Duodenal mucosa (tissue), 2 donors: ENCODE measurements around the gene ZNF653.

Experiments used
- H3K27ac ChIP-seq: one replicate; pipeline ENCODE4 v1.7.0; 2013; ENCODE audit warnings: low read depth, low read length
- H3K27me3 ChIP-seq, 2 donors: one replicate each; pipeline ENCODE4 v1.7.0; 2013; ENCODE audit warnings: low read length in 2 of 2, control low read depth in 1 of 2; ENCODE audit not compliant: insufficient read depth in 2 of 2, control insufficient read depth in 1 of 2
- H3K36me3 ChIP-seq, 2 donors: one replicate each; pipeline ENCODE4 v1.7.0; 2013; ENCODE audit warnings: low read length in 2 of 2, control low read depth in 1 of 2; ENCODE audit not compliant: insufficient read depth in 2 of 2, control insufficient read depth in 1 of 2
- H3K4me1 ChIP-seq, 2 donors: one replicate each; pipeline ENCODE4 v1.7.0; 2013; ENCODE audit warnings: low read length in 2 of 2, control low read depth in 1 of 2; ENCODE audit not compliant: insufficient read depth in 2 of 2, control insufficient read depth in 1 of 2
- H3K4me3 ChIP-seq, 2 donors: one replicate each; pipeline ENCODE4 v1.7.0; 2013; ENCODE audit warnings: low read length in 2 of 2, low read depth in 1 of 2
- H3K9ac ChIP-seq, 2 donors: one replicate each; pipeline ENCODE4 v1.7.0; 2013; ENCODE audit warnings: low read length in 2 of 2, low read depth in 1 of 2
- H3K9me3 ChIP-seq, 2 donors: one replicate each; pipeline ENCODE4 v1.7.0; 2013; ENCODE audit warnings: low read length in 2 of 2, control low read depth in 1 of 2; ENCODE audit not compliant: control insufficient read depth in 1 of 2

The ZNF653 gene

GRCh38 chr19:11540645-11541044 is 35.0 kb upstream of the ZNF653 start:
- peaks cover 0 to 5% of the 10 kb centered on the region in 2 donors for H3K4me1 ChIP-seq
- no peak overlapping the region for H3K4me3 ChIP-seq
- H3K9me3 ChIP-seq, result no peaks in the 10 kb centered on the region
- no peak overlapping the region for H3K27ac ChIP-seq
- no peaks in the 10 kb centered on the region for H3K36me3 ChIP-seq
- H3K27me3 ChIP-seq, result peaks cover 5 to 21% of the 10 kb centered on the region in 2 donors
- peak overlapping the region in 1 of 2 donors; percentile 10 for H3K9ac ChIP-seq

- peak overlapping the region; percentile 38 to 68 for H3K9ac ChIP-seq
- peaks cover 5 to 21% of the 10 kb centered on the region in 2 donors for H3K27me3 ChIP-seq
- H3K27ac ChIP-seq, result peak overlapping the region; percentile 70
These were observed 34.1 kb upstream of the ZNF653 start for GRCh38 chr19:11539495-11540365.

GRCh38 chr19:11538232-11539036 is 32.8 kb upstream of the ZNF653 start, which contains the start of gene CNN1:
Gene CNN1 (plus strand): TSS chr19:11538851. CDS start chr19:11538928, 77 bp downstream.
- no peaks in the 10 kb centered on the region for H3K9me3 ChIP-seq
- peaks cover 0 to 9% of the 10 kb centered on the region in 2 donors for H3K4me1 ChIP-seq
- H3K27me3 ChIP-seq, result peaks cover 5 to 21% of the 10 kb centered on the region in 2 donors
- peak within 1 kb of the TSS; percentile 21 to 47 for H3K4me3 ChIP-seq
- peak within 1 kb of the TSS; percentile 38 to 68 for H3K9ac ChIP-seq
- H3K27ac ChIP-seq, result peak within 1 kb of the TSS; percentile 70
- H3K36me3 ChIP-seq, result no peaks in the 10 kb centered on the region

More at GRCh38 chr19:11539495-11540365, 34.1 kb upstream of the ZNF653 start:
- H3K4me1 ChIP-seq, result peaks cover 0 to 9% of the 10 kb centered on the region in 2 donors
- no peaks in the 10 kb centered on the region for H3K9me3 ChIP-seq
- H3K36me3 ChIP-seq, result no peaks in the 10 kb centered on the region
- H3K4me3 ChIP-seq, result peak overlapping the region; percentile 21 to 47

- Histone ChIP-seq H3K27ac (peak overlapping the region; percentile 66), H3K9me3 (no peaks in the 10 kb centered on the region), H3K9ac (peak overlapping the region; percentile 28 to 73), H3K4me3 (peak overlapping the region; percentile 58 to 59), H3K36me3 (no peaks in the 10 kb centered on the region), H3K4me1 (peaks cover 0 to 9% of the 10 kb centered on the region in 2 donors), H3K27me3 (peaks cover 5 to 21% of the 10 kb centered on the region in 2 donors)
These were observed 30.4 kb upstream of the ZNF653 start for GRCh38 chr19:11535792-11536595.

GRCh38 chr19:11534948-11535347 is 29.3 kb upstream of the ZNF653 start:
- Histone ChIP-seq H3K9me3 (no peaks in the 10 kb centered on the region), H3K27me3 (peaks cover 5 to 13% of the 10 kb centered on the region in 2 donors), H3K4me1 (peaks cover 0 to 9% of the 10 kb centered on the region in 2 donors), H3K4me3 (no peak overlapping the region), H3K9ac (no peak overlapping the region), H3K36me3 (no peaks in the 10 kb centered on the region), H3K27ac (no peak overlapping the region)

GRCh38 chr19:11534538-11534937 is 28.9 kb upstream of the ZNF653 start:
- Histone ChIP-seq H3K9ac (no peak overlapping the region), H3K27me3 (peaks cover 5 to 12% of the 10 kb centered on the region in 2 donors), H3K27ac (no peak overlapping the region), H3K9me3 (no peaks in the 10 kb centered on the region), H3K4me1 (peaks cover 0 to 9% of the 10 kb centered on the region in 2 donors), H3K36me3 (no peaks in the 10 kb centered on the region), H3K4me3 (no peak overlapping the region)

GRCh38 chr19:11530432-11530831 is 24.8 kb upstream of the ZNF653 start:
- no peaks in the 10 kb centered on the region for H3K36me3 ChIP-seq
- H3K9ac ChIP-seq, result no peak overlapping the region
- no peaks in the 10 kb centered on the region for H3K9me3 ChIP-seq
- H3K27ac ChIP-seq, result no peak overlapping the region
- no peaks in the 10 kb centered on the region for H3K27me3 ChIP-seq
- peaks cover 7 to 10% of the 10 kb centered on the region in 2 donors for H3K4me1 ChIP-seq
- H3K4me3 ChIP-seq, result no peak overlapping the region

- Histone ChIP-seq H3K27me3 (no peaks in the 10 kb centered on the region), H3K4me3 (peak within 1 kb of the TSS; percentile 97 to 99), H3K27ac (peak within 1 kb of the TSS; percentile 92), H3K36me3 (no peaks in the 10 kb centered on the region), H3K9me3 (no peaks in the 10 kb centered on the region), H3K4me1 (peaks cover 5 to 10% of the 10 kb centered on the region in 2 donors), H3K9ac (peak within 1 kb of the TSS; percentile 65 to 82)
These were observed 23.1 kb upstream of the ZNF653 start, which contains the start of gene ECSIT for GRCh38 chr19:11528551-11529341. Gene ECSIT (minus strand): TSS chr19:11529134. CDS start chr19:11519170, 9,964 bp downstream.

- no peaks in the 10 kb centered on the region for H3K4me1 ChIP-seq
- H3K9ac ChIP-seq, result no peak overlapping the region
- no peak overlapping the region for H3K4me3 ChIP-seq
- no peaks in the 10 kb centered on the region for H3K9me3 ChIP-seq
- H3K27me3 ChIP-seq, result no peaks in the 10 kb centered on the region
- no peak overlapping the region for H3K27ac ChIP-seq
- peaks cover 6 to 37% of the 10 kb centered on the region in 2 donors for H3K36me3 ChIP-seq
These were observed 13.5 kb upstream of the ZNF653 start for GRCh38 chr19:11519138-11519537.
